Stimulated activated CD4-positive, alpha-beta T cell treated with anti-CD3 and anti-CD28 coated beads, Interleukin-2, amount 100 ng/mL, for 48 hours (primary cell): ENCODE results near the gene TENM3.

Experiments
- DNase-seq, 2 donors: peaks; one replicate each; pipeline ENCODE4 v3.0.0-alpha.2; 2020

TENM3 gene

GRCh38 chr4:182644683-182645050 lies 401.5 kb downstream of the TENM3 start:
- no peak for DNase-seq

DNA sequence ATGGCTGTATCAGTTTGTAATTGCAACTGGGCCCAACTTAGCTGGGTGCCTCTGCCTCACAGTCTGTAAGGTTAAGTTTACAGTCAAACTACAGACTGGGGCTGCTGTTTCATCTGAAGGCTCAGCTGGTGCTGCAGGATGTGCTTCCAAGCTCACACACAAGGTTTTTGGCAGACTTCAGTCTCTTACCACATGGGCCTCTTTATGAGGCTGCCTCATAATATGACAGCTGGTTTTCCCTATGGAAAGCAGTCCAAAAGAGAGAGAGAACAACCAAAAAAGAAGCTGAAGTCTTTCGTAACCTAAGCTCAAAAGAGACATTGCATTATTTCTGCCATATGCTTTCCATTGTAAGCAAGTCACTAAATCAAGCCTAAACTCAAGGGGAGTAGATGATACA lies 402.3 kb downstream of the TENM3 start:
- DNase-seq = no peak

DNA sequence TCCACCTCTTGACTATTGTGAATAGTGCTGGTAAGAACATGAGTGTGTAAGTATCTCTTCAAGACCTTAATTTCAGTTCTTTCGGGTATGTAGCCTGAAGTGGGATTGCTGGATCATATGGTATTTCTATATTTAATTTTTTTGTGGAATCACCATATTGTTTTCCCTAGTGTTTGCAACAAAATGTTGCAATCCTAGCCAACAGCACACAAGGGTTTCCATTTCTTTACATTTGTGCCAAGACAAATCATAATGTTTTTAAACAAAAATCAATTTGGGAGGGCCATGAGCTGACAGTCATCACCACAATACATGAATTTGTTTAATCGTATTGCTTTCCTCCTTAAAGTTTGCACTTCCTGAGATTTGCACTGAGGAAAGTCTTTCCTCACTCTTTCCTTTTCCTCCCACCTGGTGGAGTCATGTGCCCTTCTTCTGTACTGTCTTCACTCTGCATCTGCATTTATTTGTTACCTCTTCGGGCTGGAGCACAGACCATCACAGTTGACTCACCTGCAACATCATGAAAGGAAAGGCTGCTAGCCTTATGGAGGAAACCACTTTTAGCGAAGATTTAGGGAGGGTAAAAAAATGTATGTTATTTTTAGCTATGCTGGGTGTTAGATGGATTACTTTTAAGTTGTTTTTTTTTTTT lies 404.6 kb downstream of the TENM3 start:
- no peak for DNase-seq

- no peak for DNase-seq
These were observed 405.6 kb downstream of the TENM3 start for GRCh38 chr4:182648766-182649165.

DNA sequence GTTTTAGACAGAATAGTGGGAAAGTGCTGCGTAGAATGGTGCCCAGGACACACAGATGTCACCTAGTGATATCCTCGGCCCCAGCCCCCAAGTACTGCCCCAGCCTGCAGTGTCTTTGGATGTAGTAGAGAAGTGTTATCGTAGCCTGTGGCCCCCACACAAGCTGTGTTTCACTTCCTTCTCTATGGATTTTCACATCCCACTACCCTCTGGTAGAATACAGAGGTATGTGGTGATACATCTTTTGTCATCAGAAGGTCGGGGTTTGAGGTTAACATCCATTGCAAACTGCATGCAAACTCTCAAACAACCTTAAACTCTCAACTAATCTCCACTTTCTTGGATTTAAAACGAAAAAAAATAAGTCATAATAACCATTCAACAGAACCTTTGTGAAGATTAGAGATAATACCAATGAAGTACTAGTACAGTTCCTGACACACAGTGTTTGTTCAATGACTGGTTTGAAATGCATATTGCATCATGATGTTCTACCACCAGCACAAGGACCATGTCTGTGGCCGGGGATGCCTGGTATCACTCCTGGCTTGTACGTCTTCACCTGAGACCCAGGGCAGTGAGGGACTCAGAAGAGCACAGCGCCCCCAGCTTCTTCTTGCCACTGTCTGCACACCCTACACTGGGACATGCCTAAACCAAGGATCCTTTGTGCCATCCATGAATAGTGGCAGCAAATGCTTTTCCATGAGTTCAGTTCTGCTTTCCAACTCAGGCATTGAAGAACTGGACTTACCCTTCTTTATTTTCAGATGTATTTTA lies 406.7 kb downstream of the TENM3 start:
- DNase-seq = no peak

DNA sequence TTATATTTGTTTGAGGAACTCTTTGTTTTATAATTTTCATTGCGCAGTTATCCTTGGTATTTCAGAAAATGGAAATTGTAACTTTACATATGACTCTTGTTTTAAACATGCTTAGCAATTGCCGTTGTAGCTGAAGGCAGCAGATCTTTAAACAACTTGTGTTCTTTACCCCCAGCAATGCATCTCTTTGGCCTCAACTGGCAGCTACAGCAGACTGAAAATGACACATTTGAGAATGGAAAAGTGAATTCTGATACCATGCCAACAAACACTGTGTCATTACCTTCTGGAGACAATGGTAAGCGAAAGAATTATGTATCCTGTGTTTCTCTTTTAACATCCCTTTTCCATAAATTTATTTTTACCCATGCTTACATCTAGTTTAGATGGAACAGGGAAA lies 410.4 kb downstream of the TENM3 start:
- no peak for DNase-seq

DNA sequence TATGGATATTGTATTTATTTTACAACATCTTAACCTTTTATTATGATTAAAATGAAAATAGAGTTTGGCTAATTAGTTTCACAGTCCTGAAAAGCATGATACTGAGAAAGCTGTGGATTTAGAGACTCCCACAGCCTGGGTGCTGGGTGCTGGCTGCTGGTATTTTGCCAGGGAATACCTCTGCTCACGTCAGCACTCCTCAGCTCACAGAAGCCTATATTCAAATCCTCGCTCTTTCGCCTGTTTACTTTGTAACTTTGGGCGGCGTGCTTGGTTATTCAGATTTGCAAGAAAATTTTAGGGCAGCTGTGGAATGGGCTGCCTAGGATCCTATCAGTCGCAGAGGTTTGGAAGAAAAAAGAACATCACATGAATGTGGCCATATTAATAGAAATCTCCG lies 412.1 kb downstream of the TENM3 start:
- no peak for DNase-seq

DNA sequence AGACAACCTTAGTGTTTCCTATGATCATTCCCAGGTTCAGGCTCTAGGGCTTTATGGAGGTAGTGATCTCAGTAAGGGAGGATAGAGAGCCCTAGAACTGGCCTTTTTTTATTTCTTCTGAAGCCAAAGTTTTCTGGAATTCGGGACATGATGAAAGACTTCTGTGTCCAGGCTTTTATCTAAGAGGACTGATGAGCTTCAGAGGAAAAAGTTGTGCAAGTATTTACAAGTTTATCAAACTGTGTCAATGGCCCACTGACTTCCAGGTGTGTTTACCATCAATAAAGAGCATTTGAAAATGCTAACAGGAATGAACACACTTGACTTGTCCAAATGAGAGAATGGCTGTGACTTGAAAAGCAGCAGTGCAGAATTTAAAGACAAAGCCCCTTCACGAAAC lies 419.3 kb downstream of the TENM3 start:
- DNase-seq = no peak

DNA sequence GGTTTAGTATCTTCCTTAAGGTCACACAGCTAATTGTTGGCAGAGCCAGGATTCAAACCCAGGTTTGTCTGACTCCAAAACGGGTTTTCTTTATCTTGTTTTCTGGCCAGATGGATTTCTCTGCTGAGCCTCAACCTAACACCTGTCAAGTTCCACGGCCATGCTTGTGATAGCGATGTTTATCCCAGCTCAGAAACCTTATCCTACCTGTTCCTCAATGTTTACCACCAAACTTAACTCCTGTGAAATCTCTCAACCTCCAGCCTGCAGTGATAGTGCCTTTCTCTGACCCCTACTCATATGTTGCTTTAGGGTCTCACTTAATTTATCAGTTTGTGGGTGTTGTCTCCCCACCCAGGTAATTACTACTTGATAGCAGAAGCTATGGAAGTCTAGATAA lies 428.0 kb downstream of the TENM3 start:
- no peak for DNase-seq

GRCh38 chr4:182671749-182672148 lies 428.5 kb downstream of the TENM3 start:
- DNase-seq = no peak

DNA sequence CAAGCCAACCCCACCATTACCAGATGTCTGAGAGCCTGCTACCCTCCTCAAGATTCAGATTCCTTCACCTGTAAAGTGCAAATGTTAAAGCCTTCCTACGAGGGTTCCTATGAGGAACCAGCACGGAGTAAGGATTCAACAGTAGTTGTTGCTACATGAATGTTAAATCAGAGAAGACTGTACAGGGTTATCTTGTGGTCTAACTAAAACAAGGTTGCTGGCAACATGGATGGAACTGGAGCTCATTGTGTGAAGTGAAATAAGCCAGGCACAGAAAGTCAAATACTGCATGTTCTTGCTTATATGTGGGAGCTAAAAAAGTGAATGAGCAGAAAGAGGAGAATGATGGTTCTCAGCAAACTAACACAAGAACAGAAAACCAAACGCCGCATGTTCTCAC lies 435.4 kb downstream of the TENM3 start:
- DNase-seq = no peak

GRCh38 chr4:182679533-182679932 lies 436.3 kb downstream of the TENM3 start:
- DNase-seq = no peak

- DNase-seq = no peak
These were observed 437.0 kb downstream of the TENM3 start for GRCh38 chr4:182680234-182680653.

GRCh38 chr4:182683661-182684060 lies 440.5 kb downstream of the TENM3 start:
- no peak for DNase-seq

GRCh38 chr4:182684796-182685195 lies 441.6 kb downstream of the TENM3 start:
- DNase-seq = no peak

- DNase-seq = no peak
These were observed 444.9 kb downstream of the TENM3 start for GRCh38 chr4:182688081-182688480.

GRCh38 chr4:182694551-182694950 lies 451.3 kb downstream of the TENM3 start:
- DNase-seq = no peak

DNA sequence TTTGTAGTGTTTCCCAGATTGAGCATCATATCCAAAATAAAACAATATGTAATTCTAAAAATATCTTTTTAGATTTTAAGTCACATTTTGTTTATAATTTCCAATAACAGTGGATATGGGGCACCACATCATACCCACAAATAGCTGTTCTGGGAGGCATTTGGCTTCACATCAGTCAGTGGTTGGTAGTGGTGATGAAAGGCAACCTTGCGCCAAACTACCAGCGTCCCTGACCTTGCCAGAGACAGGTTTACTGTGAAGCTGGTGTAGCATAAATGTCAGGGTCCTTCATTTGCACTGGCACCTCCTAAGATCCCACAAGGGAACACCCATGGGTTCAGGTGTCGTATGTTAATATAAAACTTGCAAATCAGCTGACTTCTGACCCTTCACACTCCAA lies 451.8 kb downstream of the TENM3 start:
- DNase-seq = no peak

DNA sequence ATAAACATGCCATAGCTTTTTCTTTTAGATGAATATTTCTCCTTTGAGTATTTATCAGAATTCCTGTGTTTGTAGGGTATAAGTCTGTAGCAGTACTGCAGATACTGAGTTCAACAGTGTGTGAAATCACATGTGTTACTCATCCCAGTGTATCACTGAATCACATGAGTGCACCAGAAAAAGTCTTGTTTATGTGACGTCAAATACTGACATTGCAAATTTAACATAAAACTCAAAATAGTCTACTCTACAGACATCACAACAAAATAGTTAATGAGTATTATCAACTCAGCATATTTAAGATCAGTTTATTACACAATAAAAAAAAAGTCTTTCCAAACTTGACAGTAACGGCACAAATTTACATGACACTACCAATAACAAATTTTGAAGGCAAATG lies 452.6 kb downstream of the TENM3 start:
- DNase-seq = no peak

DNA sequence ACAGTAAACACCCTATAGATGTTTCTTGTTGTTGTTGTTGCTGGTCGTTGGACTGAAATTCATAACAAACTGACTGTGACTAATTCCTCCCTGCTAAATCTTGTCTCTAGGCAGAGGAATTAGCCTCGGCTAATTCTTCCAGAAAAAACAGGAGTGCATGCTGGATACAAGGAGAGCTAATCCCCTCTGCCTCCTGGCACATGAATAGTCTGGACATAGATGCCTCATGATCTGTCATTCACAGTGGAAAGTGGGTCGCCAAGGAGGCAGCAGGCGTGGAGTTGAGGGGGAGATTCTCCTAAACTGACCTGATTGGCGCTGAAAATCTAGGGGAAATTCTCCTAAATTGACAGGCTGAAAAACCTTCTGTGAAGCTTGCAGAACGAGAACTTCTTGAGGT lies 453.9 kb downstream of the TENM3 start:
- no peak for DNase-seq

DNA sequence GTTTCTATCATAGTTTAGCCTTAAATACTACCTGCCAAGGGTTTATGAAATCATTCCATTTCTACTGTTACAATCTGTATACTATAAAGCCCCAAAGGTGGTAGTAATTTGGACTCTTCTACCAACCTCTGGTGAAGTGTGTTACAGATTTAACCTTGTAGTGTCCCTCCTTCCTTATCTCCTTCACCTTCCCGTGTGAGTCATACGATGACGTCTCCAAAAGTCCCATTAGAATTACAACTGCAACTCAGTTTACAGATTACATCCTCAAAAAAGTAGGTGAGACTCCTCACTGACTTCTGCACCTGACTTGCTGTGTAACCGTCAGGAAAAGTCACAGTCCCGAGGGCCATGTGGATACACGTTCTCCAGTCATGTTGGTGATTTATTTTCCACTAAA lies 455.0 kb downstream of the TENM3 start:
- DNase-seq = no peak

DNA sequence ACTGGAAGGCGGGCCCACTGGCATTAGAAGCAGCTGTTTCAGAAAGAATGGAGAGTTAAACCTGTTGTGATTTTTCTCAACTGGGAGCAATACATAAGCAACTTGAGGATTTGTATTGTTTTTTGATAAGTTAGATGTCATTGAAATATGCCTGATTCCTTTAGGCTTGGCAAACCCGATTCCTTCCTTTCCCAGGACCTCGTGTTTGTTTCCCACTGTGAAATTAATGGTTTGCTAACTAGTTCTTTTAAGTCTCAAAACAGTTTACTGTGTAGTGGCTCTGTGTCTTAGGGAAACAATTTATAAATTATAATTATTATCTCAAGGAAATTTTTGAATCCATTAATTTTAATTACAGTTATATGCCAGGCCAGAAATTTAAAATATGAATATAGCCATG lies 456.0 kb downstream of the TENM3 start:
- DNase-seq = no peak

GRCh38 chr4:182699795-182700194 lies 456.6 kb downstream of the TENM3 start:
- DNase-seq = no peak

GRCh38 chr4:182700362-182701160 lies 457.4 kb downstream of the TENM3 start:
- DNase-seq = no peak
